Measurements from ENCODE around the gene TBC1D17.
A peak's percentile ranks its signal among the peaks of the same experiment; 100 is the strongest.
"Not testable (repeated sequence)": the region's sequence is repeated elsewhere in the genome, so short reads cannot be mapped to it uniquely, and the experiment has no call there.

TBC1D17 gene

DNA sequence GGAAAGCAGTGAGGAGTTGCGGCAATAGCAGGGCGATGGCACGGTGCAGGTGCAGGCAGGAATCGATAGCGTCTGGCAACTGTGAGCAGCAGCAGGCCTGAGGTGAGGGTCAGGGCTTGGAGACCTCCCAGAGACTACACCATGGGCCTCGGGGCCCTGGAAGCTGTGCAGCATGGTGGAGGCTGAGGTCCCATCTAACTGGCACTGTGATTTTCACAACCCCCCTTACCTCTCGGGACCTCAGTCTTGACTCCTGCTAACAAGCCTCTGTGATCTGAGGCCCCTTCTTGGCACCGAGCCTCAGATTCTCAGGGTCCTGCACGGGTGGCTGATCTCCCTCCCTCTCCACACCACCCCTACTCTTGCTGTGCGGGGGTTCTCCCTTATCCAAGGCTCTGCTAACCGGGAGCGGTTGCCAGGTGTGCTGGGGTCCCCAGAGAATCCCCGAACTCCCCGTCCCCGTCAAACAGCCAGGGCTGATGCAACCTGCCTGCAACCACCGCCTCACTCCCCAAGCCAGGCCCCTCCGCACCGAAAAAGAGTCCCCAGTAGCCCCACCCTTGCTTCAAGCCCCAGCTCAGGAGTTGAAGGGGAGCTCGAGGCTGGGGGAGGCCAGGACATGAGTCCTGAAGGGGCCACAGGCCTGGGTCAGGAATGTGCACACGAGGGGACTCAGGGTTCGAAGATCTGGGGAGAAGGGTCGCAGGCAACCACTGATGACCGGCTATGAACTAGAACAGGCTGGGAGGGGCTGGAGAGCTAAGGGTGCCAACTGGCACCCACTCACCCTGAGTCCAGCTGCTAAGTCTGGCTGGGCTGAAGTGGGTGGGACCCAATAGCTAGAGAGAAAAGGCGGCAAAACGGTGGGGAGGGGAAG is 46.7 kb downstream of the TBC1D17 start:
- no peak for DNase-seq

DNA sequence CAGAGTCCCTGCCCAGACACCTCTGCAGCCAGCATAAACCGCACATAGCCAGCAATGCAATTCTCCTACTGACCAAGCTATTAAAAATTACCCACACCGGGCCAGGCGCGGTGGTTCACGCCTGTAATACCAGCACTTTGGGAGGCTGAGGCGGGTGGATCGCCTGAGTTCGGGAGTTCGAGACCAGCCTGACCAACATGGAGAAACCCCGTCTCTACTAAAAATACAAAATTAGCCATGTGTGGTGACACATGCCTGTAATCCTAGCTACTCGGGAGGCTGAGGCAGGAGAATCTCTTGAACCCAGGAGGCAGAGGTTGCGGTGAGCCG is 47.3 kb downstream of the TBC1D17 start:
- not testable (repeated sequence) for DNase-seq

DNA sequence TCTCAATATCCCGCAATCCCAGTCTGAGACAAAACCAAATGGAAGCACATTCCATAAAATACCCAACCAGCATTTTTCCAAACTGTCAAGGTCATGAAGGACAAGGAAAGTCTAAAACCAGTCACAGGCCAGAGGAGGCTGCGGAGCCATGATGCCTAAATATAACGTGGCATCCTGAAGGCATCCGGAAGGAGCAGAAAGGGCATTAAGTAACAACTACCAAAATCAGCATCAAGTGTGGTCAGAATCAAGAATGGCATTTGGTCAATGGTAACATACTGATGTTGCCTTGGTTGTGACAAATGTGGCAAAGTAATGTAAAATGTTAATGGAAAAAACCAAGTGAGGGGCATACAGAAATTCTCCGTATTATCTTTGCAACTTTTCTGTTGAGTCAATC is 48.0 kb downstream of the TBC1D17 start:
- DNase-seq, result no peak

DNA sequence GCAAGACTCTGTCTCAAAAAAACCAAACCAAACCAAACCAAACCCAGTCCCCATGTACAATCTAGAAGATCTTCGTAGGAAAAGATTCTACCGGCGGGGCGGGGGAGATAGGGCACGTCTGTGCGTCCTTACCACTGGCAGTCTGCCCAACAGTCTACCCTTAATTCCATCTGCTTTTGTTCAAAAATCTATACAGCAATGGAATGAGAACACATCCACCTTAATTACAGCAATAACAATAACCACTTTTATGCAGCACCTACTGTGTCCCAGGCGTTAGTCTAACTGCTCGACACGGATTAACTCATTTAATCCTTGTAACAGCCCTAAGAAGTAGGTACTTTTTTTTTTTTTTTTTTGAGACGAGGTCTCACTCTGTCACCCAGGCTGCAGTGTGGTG is 49.0 kb downstream of the TBC1D17 start:
- DNase-seq, result no peak

DNA sequence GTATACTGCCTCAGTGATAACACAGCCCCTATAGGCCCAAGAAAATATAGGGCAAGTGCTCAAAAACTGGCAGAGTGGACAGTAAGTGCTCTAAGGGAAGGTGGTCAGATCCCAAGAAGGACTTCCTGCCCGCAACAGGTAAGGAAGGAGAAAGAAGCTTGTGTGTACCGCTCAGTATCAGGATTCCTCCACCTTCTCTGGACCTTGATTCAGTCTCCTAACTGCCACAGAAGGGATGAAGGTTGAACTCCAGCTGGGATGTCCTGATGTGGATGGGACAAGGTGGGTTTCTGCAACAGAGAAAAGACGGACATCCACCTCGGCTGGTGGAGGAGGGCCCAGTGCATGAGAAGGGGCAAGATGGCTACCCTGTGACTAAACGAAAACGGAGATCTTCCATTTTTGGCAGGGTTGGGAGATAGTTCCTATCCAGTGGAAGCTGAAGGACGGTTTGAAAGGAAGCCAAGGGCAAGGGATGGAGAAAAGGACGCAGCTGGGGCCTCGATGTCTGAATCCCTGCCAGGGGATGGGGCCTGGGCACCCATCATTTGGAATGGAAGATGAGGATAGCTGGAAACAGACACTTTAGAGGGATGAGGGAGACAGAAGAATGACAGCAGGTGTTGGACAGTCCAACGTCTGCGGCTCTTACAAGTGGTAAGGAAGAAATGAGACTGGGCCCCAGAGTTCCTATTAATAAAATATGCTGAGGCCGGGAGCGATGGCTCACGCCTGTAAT is 50.2 kb downstream of the TBC1D17 start:
- no peak for DNase-seq

DNA sequence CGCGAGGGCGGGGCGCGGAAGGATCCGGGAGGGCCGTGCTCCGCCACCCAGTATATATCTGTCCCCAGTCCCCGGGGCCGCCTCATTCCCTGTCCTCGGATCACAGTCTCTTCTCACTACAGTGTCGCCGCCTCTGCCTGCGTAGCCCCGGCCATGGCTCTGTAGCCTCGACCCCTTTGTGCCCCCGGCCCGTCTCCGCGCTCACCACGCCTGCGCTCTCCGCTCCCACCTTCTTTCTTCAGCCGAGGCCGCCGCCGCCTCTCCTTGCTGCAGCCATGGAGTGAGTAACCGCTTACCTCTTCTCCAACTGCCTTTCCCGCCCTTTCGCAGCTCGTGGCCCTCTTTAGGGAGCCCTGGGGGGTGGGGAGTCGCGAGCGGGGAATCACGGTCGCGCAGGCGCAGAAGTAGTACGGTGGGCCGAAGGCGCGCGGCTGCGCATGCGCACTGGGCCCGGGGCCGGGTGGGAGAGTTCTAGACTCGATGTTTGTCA is 51.7 kb downstream of the TBC1D17 start, which contains the start of the genes ATF5 and NUP62:
ATF5 (plus strand) TSS at position 85 of the 490 bp plus-strand sequence. CDS start 1,646 bp downstream, outside the sequence.
NUP62 (minus strand) TSS at position 384 of the 490 bp plus-strand sequence. CDS start 19,697 bp downstream, outside the sequence.
- peak; percentile 78 for DNase-seq

DNA sequence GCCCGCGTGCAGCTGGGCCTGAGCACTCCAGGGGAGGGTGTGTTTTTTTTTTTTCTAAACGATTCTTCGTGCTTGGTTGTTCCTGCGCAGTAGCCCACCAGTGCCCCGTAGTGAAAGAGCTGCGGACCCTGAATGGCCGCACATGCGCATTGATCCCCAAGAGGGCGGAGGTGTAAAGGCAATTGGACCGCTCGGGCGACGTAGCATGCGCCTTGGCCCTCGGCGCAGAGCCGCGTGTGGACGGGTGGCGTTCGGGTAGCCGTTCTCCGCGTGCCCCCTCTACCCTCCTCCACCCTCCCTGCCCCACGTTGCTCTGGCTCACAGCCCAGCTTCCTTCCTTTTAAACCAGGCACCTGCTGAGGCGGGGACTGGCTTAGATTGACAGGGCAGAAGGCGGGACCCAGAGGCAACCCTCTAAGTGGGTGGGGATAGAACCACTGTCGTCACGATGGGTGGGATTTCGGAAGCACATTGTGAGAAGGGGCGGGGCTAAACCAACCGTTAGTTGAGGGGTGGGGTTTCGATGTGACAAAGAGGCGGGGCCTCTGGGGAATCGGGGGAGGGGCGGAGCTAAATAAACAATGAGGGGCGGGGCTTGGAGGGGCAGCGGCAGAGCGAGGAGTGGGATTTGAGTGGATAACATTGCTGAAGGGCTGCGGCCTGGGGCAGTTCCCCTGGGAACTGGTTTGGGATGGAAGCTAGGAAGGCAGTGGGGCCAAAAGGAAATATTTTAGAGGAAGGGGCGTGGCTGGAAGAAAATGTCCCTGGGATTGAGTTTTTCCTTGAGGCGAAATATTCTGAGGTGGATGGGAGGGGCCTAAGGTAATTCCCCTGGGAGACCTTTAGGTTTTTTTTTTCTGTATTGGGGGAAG is 52.3 kb downstream of the TBC1D17 start:
- DNase-seq, result peak; percentile 85

DNA sequence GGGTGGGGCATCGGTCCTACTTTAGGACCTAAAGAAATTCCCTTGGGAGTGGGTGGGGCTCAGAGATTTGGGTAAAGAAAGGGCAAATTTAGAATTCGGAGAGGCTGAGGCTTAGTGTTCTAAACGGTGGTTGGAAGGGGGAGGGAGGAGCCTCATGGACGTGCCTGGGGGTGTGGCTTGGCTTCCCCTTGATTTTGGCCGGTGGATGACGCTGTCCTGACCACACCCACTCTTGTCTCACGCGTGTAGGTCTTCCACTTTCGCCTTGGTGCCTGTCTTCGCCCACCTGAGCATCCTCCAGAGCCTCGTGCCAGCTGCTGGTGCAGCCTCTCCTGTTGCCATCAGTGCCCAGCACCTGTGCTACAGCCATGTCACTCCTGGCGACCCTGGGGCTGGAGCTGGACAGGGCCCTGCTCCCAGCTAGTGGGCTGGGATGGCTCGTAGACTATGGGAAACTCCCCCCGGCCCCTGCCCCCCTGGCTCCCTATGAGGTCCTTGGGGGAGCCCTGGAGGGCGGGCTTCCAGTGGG is 53.0 kb downstream of the TBC1D17 start:
- DNase-seq, result no peak

DNA sequence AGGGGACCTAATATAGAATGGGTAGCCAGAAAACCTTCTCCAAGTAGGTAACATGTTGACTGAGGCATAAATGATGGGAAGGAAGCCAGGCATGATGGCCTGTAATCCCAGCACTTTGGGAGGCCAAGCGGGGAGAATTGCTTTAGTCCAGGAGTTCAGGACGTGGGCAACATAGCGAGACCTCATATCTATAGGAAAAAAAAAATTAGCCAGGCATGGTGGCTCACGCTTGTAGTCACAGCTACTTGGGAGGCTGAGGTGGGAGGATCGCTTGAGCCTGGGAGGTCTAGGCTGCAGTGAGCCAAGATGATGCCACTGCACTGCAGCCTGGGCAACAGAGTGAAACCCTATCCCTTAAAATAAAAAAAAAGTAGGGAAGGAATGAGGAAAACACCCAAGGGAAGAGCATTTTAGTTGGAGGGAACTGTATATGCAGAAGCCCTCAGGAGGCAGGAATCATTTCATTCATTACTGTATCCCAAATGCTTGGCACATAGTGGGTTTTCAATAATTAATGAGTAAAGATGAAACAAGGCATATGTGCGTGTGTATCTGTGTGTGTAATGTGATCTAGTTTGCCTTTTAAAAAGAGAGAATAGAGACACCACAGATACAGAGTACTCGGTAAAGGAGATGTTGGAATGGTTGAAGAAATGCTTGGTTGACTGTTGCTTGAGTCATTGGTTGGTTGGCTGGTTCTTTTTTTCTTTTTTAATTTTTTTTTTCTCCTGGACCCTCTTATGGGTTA is 54.0 kb downstream of the TBC1D17 start:
- DNase-seq, result no peak

DNA sequence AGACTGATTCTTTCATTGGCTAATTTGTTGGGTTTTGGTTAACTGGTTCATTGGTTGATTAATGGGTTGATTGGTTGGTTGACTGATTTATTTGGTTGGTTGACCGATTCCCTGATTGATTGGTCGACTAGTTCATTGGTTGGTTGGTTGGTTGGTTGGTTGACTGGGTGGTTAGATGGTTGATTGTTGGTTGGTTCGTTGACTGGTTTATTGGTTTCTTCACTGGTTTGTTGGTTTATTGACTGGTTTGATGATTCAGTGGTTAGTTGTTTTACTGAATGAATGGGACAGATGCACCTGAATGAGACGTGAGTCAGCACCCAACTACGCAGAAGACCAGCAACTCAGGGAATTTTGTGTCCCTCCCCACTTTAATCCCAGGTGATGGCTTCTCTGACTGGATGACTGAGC is 54.5 kb downstream of the TBC1D17 start:
- DNase-seq, result no peak

DNA sequence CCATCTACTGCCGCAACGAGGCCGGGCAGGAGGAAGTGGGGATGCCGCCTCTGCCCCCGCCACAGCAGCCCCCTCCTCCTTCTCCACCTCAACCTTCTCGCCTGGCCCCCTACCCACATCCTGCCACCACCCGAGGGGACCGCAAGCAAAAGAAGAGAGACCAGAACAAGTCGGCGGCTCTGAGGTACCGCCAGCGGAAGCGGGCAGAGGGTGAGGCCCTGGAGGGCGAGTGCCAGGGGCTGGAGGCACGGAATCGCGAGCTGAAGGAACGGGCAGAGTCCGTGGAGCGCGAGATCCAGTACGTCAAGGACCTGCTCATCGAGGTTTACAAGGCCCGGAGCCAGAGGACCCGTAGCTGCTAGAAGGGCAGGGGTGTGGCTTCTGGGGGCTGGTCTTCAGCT is 55.2 kb downstream of the TBC1D17 start:
- no peak for DNase-seq

DNA sequence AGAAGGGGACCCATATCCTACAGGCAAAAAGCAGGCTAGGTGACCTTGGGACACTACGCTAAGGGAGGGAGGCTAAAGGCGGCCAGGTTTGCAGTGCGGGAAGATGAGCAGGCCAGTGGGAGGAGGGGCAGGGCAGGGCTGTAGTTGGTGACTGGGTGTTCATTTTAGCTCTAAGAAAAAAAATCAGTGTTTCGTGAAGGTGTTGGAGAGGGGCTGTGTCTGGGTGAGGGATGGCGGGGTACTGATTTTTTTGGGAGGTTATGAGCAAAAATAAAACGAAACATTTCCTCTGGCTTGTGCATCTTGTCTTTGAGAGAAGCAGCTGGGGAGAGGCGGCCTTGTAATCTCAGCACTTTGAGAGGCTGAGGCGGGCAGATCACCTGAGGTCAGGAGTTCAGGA is 56.1 kb downstream of the TBC1D17 start:
- DNase-seq, result no peak

DNA sequence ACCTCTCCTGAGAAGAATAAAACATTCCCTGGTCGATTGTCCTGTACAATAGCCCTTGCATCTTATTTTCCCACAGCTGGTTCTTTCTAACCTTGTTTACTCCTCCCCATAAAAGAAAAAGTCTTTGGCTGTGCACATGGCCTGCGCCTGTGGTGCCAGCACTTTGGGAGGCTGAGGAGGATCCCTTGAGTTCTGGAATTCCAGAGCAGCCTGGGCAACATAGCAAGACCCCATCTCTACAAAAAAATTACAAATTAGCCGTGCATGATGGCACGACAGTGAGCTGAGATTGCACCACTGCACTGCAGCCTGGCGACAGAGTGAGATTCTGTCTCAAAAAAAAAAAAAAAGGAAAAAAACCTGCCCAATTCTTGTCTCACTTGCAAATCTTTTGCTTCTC is 59.0 kb downstream of the TBC1D17 start:
- no peak for DNase-seq

DNA sequence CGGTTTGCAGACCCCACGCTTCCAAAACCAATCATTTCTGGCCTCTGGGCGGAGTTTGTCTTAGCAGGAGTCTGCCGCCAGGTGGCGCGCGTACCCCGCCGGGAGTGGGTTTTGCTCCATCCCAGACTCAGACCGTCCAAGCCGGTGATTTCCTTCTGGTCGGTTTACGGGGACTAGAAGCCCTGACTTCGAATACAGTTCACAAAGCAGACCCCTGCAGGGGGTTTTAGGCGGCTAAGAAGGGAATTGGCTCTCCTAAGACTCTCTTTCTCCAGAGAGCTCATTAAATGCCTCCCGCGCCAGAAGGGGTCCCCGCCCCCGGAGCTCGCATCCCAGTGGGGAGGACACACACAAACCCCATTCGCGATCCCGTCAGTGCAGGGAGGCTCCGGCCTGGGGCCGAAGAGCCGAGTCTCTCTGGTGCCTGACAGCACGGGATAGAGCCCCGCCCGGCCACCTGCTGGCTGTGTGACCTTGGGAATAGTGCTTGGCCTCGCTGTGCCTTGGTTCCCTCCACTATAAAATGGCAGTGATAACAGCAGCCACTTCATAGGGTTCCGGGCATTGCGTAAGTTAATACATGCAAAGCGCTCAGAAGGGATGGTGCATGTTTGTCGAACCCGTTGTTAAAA is 60.4 kb downstream of the TBC1D17 start:
- DNase-seq, result peak; percentile 53
